Activated CD8-positive, alpha-beta T cell treated with anti-CD3 and anti-CD28 coated beads for 36 hours (primary cell): ENCODE data around the gene TEN1. TPM values are rescaled to one million over a fixed set of nuclear protein-coding genes. Genes with fewer than 3 reads are reported as not detected.
A peak's percentile ranks its signal among the peaks of the same experiment; 100 is the strongest.

Source experiments
- ATAC-seq: fragments of 200-7000 bp; cut with Tn5 transposase; one replicate; pipeline ENCODE4 v1.10.0; 2021; ENCODE audit warnings: mild to moderate bottlenecking, moderate library complexity
- CTCF ChIA-PET: fragments of 350-600 bp; sonication (Branson Sonifier 250); formaldehyde crosslinking; loops from one replicate; lab custom pipeline; 2021; ENCODE audit warnings: antibody characterized with exemption; lab: Charles Lee
- POLR2A ChIA-PET: fragments of 350-600 bp; sonication (Branson Sonifier 250); formaldehyde crosslinking; loops from one replicate; lab custom pipeline; 2021; ENCODE audit warnings: antibody characterized with exemption; lab: Charles Lee
- DNase-seq: peaks from one replicate; pipeline ENCODE4 v3.0.0-alpha.2; 2020
- H3K27ac Mint-ChIP-seq: one replicate; pipeline ENCODE4 v1.8.0; 2021; ENCODE audit warnings: mild to moderate bottlenecking, mixed read lengths
- H3K27me3 Mint-ChIP-seq: one replicate; pipeline ENCODE4 v1.8.0; 2021; ENCODE audit warnings: mixed read lengths
- H3K36me3 Mint-ChIP-seq: one replicate; pipeline ENCODE4 v1.8.0; 2021; ENCODE audit warnings: low read depth, mixed read lengths
- H3K4me1 Mint-ChIP-seq: one replicate; pipeline ENCODE4 v1.8.0; 2021; ENCODE audit warnings: low read depth, mixed read lengths
- H3K4me3 Mint-ChIP-seq: one replicate; pipeline ENCODE4 v1.8.0; 2021; ENCODE audit warnings: mild to moderate bottlenecking, moderate library complexity, mixed read lengths
- H3K9me3 Mint-ChIP-seq: one replicate; pipeline ENCODE4 v1.8.0; 2021; ENCODE audit warnings: mixed read lengths
- intact Hi-C: fragments of 100-400 bp; cut with micrococcal nuclease; formaldehyde crosslinking; loops from one replicate; pipeline ENCODE4 v1.10.0; 2022
- total RNA-seq, 2 experiments: library from RNA; stranded (reverse); gene quantifications; one replicate each; pipeline ENCODE4 v1.2.3, GENCODE V29; 2021
- TF ChIP-seq, protein P1 (sequence below): fragments of 200-600 bp; IDR thresholded peaks from one replicate; pipeline ENCODE4 v1.8.0; 2022; ENCODE audit warnings: antibody characterized with exemption, mild to moderate bottlenecking

Gene TEN1
- total RNA-seq, 2 experiments from 2014 or later, result 11.7 to 13.2 TPM

DNA sequence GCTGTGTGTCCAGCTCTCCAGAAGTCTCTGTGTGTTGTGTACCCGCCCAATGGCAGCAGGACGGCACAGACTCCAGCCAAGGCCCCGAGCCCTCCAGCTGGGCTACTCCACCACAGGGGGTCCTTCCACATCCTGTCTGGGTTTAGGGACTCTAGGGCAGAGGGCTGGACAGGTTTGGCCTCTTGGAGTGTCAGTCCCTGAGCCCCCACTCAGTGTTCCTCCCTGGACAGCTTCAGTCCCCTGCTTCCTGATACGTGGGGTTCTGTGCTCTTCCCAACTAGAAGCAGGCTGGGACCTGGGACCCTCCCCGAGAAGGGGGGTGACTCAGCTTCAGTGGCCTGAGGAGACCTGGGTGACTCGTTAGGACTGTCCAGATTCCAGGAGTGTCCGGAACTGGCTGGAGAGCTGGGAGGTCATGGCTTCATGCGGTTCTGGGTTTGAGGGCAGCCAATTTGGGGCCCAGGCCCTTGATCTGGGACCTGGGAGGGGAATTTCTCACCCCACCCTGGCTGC is 25.8 kb downstream of the TEN1 start:
- TF ChIP-seq, protein P1, sequence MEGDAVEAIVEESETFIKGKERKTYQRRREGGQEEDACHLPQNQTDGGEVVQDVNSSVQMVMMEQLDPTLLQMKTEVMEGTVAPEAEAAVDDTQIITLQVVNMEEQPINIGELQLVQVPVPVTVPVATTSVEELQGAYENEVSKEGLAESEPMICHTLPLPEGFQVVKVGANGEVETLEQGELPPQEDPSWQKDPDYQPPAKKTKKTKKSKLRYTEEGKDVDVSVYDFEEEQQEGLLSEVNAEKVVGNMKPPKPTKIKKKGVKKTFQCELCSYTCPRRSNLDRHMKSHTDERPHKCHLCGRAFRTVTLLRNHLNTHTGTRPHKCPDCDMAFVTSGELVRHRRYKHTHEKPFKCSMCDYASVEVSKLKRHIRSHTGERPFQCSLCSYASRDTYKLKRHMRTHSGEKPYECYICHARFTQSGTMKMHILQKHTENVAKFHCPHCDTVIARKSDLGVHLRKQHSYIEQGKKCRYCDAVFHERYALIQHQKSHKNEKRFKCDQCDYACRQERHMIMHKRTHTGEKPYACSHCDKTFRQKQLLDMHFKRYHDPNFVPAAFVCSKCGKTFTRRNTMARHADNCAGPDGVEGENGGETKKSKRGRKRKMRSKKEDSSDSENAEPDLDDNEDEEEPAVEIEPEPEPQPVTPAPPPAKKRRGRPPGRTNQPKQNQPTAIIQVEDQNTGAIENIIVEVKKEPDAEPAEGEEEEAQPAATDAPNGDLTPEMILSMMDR, result no peak
- Mint-ChIP-seq H3K4me1 (no peaks in the 10 kb centered on the region), H3K36me3 (no peaks in the 10 kb centered on the region), H3K9me3 (no peaks in the 10 kb centered on the region), H3K4me3 (no peak overlapping the region), H3K27ac (no peak overlapping the region), H3K27me3 (no peaks in the 10 kb centered on the region)
- DNase-seq, result no peak
- intact Hi-C loops, result loop anchor here (5.0 kb wide), 1 partner anchor 98 kb away; no protein-coding TSS in a partner anchor
- ChIA-PET CTCF (interaction anchor here (0.8 to 15.1 kb wide), 34 partner anchors 8 to 329 kb away, joined by 3 to 165 read pairs (median 4); partner anchors contain the start of genes ACOX1, GALK1, MRPL38 and TEN1), POLR2A (interaction anchor here (0.6 to 1.1 kb wide), 2 partner anchors 76 to 94 kb away, joined by 3 to 4 read pairs; no protein-coding TSS in a partner anchor)
- ATAC-seq, result no peak

DNA sequence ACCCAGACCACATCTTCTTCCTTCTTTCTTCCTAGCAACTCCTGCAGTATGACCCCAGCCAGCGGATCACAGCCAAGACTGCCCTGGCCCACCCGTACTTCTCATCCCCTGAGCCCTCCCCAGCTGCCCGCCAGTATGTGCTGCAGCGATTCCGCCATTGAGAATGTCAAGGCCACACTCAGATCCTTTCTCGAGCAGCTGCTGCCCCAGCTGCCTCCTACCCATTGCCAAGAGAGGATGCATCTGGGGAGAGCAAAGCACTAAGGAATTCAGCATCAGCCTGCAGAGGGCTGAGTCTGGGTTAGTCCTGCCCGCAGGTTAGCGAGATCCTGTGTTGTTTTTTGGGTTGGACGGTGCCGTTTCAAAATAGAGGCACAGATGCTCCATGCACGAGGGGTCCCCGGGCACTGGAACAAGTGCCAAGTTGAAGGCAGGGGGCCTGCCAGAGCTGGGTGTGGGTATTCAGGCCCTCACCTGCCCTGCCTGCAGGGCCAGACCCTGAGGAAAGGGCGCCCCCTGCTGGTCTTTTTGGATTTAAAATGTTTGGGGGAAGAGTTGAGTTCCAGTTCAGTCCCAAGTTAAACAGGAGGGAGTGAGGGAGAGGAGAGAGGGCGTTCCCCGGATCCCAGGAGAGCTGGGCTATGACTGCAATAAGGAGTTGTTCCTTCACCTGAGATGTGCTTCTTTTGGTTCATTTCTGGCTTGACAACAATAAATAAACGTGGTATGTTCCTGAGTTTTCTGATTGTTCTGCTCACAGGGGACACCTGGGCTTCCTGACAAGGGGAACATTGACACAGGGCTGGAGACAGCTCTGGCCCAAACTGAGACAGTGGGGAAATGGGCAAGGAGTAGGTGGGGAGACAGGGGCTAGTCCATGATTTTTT is 26.5 kb downstream of the TEN1 start:
- Mint-ChIP-seq H3K4me1 (no peaks in the 10 kb centered on the region), H3K27ac (no peak overlapping the region), H3K9me3 (no peaks in the 10 kb centered on the region), H3K27me3 (no peaks in the 10 kb centered on the region), H3K4me3 (no peak overlapping the region), H3K36me3 (no peaks in the 10 kb centered on the region)
- intact Hi-C loops, result no loop called here
- DNase-seq (peak; percentile 89), ATAC-seq (peak; percentile 84)
- CTCF ChIA-PET, result interaction anchor here (0.5 to 15.1 kb wide), 40 partner anchors 7 to 328 kb away, joined by 3 to 165 read pairs (median 4); partner anchors contain the start of genes ACOX1, GALK1, MRPL38 and TEN1
- POLR2A ChIA-PET, result interaction anchor here (0.6 to 1.1 kb wide), 2 partner anchors 95 to 927 kb away, joined by 3 read pairs; no protein-coding TSS in a partner anchor
- TF ChIP-seq, protein P1, result peak; percentile 81

DNA sequence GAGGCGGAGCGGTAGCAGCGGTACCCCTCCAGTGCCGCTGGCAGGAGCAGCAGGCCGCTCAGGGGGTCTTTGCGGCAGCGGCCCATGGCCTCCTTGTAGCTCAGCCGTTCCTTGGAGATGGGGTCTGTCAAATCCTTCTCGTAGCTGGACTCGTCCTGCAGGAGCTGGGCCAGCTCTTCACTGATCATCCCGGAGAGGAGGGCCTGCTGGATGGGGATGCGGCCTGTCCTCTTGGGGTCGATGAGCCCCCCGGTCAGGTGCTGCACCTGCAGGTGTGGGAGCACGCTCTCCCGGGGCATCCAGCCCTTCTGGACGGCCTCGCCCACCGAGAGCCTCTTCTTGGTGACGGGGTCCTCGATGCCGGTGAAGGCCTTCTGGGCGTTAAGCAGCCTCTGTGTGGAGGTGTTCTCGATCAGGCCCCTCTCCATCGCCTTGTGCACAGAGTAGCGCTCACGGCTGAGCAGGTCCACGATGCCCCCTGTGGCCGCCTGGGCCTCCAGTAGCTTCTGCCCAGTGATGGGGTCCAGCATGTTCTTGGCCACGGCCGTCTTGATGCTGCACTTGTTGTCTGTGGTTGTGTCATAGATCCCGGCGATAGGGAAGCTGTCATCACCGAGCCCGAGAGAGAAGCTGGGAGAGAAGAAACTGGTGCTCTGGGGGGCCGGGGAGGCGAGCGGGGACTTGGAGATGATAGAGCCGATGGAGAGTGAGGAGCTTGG is 28.2 kb downstream of the TEN1 start:
- H3K9me3 Mint-ChIP-seq, result no peaks in the 10 kb centered on the region
- CTCF ChIA-PET, result interaction anchor here (0.7 to 15.1 kb wide), 5 partner anchors 11 to 292 kb away, joined by 3 to 165 read pairs (median 4); partner anchors contain the start of gene MRPL38
- intact Hi-C loops, result no loop called here
- no peak overlapping the region for H3K27ac Mint-ChIP-seq
- no peak for ATAC-seq
- no peak overlapping the region for H3K4me3 Mint-ChIP-seq
- H3K36me3 Mint-ChIP-seq, result no peaks in the 10 kb centered on the region
- POLR2A ChIA-PET, result interaction anchor here (1.0 kb wide), 1 partner anchor 23 kb away, joined by 3 read pairs; no protein-coding TSS in a partner anchor
- no peaks in the 10 kb centered on the region for H3K27me3 Mint-ChIP-seq
- TF ChIP-seq, protein P1, result no peak
- no peaks in the 10 kb centered on the region for H3K4me1 Mint-ChIP-seq
- no peak for DNase-seq

DNA sequence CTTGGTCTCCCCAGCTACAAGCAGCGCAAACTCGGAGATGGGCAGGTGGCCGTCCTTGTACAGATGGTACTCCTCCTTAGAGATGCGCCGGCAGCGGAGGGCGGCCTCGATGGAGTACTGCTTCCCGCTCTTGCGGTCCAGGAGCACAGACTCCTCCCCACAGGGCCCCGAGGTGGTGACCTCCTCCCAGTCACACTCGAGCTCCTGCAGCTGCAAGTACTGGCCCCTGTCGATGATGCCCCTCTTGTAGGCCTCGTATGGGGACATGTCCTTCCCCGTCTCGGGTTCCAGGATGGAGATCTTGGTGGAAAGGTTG is 28.8 kb downstream of the TEN1 start:
- TF ChIP-seq, protein P1, result no peak
- Mint-ChIP-seq H3K9me3 (no peaks in the 10 kb centered on the region), H3K27ac (no peak overlapping the region), H3K4me1 (no peaks in the 10 kb centered on the region), H3K4me3 (no peak overlapping the region), H3K27me3 (no peaks in the 10 kb centered on the region), H3K36me3 (no peaks in the 10 kb centered on the region)
- DNase-seq (no peak), ATAC-seq (no peak)
- ChIA-PET CTCF (interaction anchor here (0.7 to 15.1 kb wide), 5 partner anchors 10 to 291 kb away, joined by 3 to 165 read pairs (median 4); partner anchors contain the start of gene MRPL38), POLR2A (interaction anchor here (1.0 kb wide), 1 partner anchor 23 kb away, joined by 3 read pairs; no protein-coding TSS in a partner anchor)
- intact Hi-C loops, result no loop called here
